CD4-positive, alpha-beta T cell (primary cell): ENCODE measurements around the gene CNR2. TPM values are rescaled to one million over a fixed set of nuclear protein-coding genes. Genes with fewer than 3 reads are reported as not detected.

Experiments
- ATAC-seq: fragments of 200-7000 bp; cut with Tn5 transposase; one replicate; pipeline ENCODE4 v1.10.0; 2022; ENCODE audit warnings: mild to moderate bottlenecking; ENCODE audit not compliant: poor library complexity
- CTCF ChIA-PET: fragments of 350-600 bp; sonication (Branson Sonifier 250); formaldehyde crosslinking; loops from one replicate; lab custom pipeline; 2021; ENCODE audit warnings: antibody characterized with exemption, inconsistent platforms; lab: Charles Lee
- POLR2A ChIA-PET: fragments of 350-600 bp; sonication (Branson Sonifier 250); formaldehyde crosslinking; loops from one replicate; lab custom pipeline; 2021; ENCODE audit warnings: antibody characterized with exemption, inconsistent platforms; lab: Charles Lee
- DNase-seq, 14 experiments: peaks; one replicate each; pipeline ENCODE4 v3.0.0-alpha.2; 2013 to 2020; ENCODE audit warnings: mixed read lengths in 2 of 14
- H3K27ac ChIP-seq, 2 donors: one replicate each; pipeline versions ENCODE4 v1.5.1 to v1.7.0; 2013; ENCODE audit warnings: low read length in 2 of 2, low read depth in 1 of 2, mild to moderate bottlenecking in 1 of 2
- H3K27me3 ChIP-seq, 2 experiments: 1 replicate in 1 of 2; 2 replicates in 1 of 2; pipeline versions ENCODE4 v1.6.1 to v1.7.0; 2013; ENCODE audit warnings: low read length in 2 of 2, control low read depth in 1 of 2, mild to moderate bottlenecking in 1 of 2, moderate library complexity in 1 of 2; ENCODE audit not compliant: insufficient read depth in 2 of 2, control insufficient read depth in 1 of 2
- H3K36me3 ChIP-seq: one replicate; pipeline ENCODE4 v1.6.1; 2013; ENCODE audit warnings: low read length, control low read depth; ENCODE audit not compliant: insufficient read depth
- H3K4me1 ChIP-seq: one replicate; pipeline ENCODE4 v1.6.1; 2013; ENCODE audit warnings: low read length, control low read depth; ENCODE audit not compliant: insufficient read depth
- H3K4me3 ChIP-seq: one replicate; pipeline ENCODE4 v1.5.1; 2013; ENCODE audit warnings: mild to moderate bottlenecking, low read length, moderate library complexity
- H3K9me3 ChIP-seq, 2 experiments: 1 replicate in 1 of 2; 2 replicates in 1 of 2; pipeline versions ENCODE4 v1.6.1 to v1.7.0; 2013; ENCODE audit warnings: low read length in 2 of 2, mild to moderate bottlenecking in 2 of 2, control low read depth in 1 of 2, moderate library complexity in 1 of 2; ENCODE audit not compliant: control insufficient read depth in 1 of 2, insufficient read depth in 1 of 2
- H3K27ac Mint-ChIP-seq: one replicate; pipeline ENCODE4 v1.8.0; 2020; ENCODE audit warnings: mixed read lengths
- H3K27me3 Mint-ChIP-seq: one replicate; pipeline ENCODE4 v1.8.0; 2021; ENCODE audit warnings: mixed read lengths
- H3K36me3 Mint-ChIP-seq: one replicate; pipeline ENCODE4 v1.8.0; 2021; ENCODE audit warnings: low read depth, mixed read lengths
- H3K4me1 Mint-ChIP-seq: one replicate; pipeline ENCODE4 v1.8.0; 2021; ENCODE audit warnings: low read depth, mixed read lengths
- H3K4me3 Mint-ChIP-seq: one replicate; pipeline ENCODE4 v1.8.0; 2020; ENCODE audit warnings: mild to moderate bottlenecking, mixed read lengths
- H3K9me3 Mint-ChIP-seq: one replicate; pipeline ENCODE4 v1.8.0; 2020; ENCODE audit warnings: mixed read lengths
- intact Hi-C, 2 experiments: fragments of 100-400 bp; cut with DNase I in 1 of 2; cut with micrococcal nuclease in 1 of 2; formaldehyde crosslinking; loops; one replicate each; pipeline versions ENCODE4 v1.15.1 to v1.9.0; 2023 to 2025; cut with DNase I, micrococcal nuclease
- total RNA-seq, 174 experiments: library from RNA in 2 of 174; stranded (reverse) in 2 of 174; gene quantifications; one replicate each; pipeline ENCODE4 v1.2.3 and lab custom pipeline; 2021 to 2026
- TF ChIP-seq, protein P1 (sequence below): fragments of 200-600 bp; IDR thresholded peaks from one replicate; pipeline ENCODE4 v1.8.0; 2022; ENCODE audit warnings: antibody characterized with exemption, mild to moderate bottlenecking

CNR2 gene
- total RNA-seq, 2 experiments from 2014 or later, result 0.05 TPM; not detected in 1

DNA sequence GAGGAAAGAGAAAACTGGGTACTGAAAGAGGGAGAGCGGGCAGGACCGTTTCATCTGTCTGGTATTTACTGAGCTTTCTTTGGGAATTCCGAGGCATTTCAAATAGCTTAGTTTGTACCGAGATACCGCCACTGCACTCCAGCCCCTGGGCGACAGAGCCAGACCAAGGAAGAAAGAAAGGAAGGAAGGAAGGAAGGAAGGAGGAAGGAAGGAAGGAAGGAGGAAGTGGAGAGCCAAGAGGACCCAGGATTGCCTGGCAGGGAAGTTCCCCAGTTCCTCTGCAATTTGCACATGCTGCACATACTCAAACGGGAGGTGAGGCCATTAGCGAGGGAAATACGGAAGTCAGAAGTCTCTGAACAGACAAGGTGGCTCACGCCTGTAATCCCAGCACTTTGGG is 44.1 kb downstream of the CNR2 start:
- ATAC-seq (no peak), DNase-seq (peak in 2 of 14 experiments; percentile 34 to 48)
- Histone ChIP-seq H3K4me1 (peaks cover 29% of the 10 kb centered on the region), H3K27me3 (no peaks in the 10 kb centered on the region), H3K27ac (no peak overlapping the region), H3K36me3 (peaks cover 8% of the 10 kb centered on the region), H3K4me3 (no peak overlapping the region), H3K9me3 (no peaks in the 10 kb centered on the region)
- Mint-ChIP-seq H3K27ac (peak overlapping the region; percentile 81), H3K4me1 (peaks cover 29% of the 10 kb centered on the region), H3K4me3 (peak overlapping the region; percentile 79), H3K27me3 (no peaks in the 10 kb centered on the region), H3K9me3 (no peaks in the 10 kb centered on the region), H3K36me3 (peaks cover 20% of the 10 kb centered on the region)
- CTCF ChIA-PET, result interaction anchor here (0.9 to 1.2 kb wide), 3 partner anchors 20 to 97 kb away, joined by 3 to 5 read pairs (median 4); no protein-coding TSS in a partner anchor
- POLR2A ChIA-PET, result interaction anchor here (0.6 to 1.1 kb wide), 3 partner anchors 15 to 78 kb away, joined by 3 to 8 read pairs (median 4); partner anchors contain the start of gene LYPLA2
- intact Hi-C loops, result loop anchor here (2.0 to 5.0 kb wide), 4 partner anchors 42 to 177 kb away; partner anchors contain the start of genes HMGCL (in 1 of the 2), PNRC2 (in 1 of the 2), RPL11 (in 1 of the 2) and SRSF10 (in 1 of the 2)
- TF ChIP-seq, protein P1, sequence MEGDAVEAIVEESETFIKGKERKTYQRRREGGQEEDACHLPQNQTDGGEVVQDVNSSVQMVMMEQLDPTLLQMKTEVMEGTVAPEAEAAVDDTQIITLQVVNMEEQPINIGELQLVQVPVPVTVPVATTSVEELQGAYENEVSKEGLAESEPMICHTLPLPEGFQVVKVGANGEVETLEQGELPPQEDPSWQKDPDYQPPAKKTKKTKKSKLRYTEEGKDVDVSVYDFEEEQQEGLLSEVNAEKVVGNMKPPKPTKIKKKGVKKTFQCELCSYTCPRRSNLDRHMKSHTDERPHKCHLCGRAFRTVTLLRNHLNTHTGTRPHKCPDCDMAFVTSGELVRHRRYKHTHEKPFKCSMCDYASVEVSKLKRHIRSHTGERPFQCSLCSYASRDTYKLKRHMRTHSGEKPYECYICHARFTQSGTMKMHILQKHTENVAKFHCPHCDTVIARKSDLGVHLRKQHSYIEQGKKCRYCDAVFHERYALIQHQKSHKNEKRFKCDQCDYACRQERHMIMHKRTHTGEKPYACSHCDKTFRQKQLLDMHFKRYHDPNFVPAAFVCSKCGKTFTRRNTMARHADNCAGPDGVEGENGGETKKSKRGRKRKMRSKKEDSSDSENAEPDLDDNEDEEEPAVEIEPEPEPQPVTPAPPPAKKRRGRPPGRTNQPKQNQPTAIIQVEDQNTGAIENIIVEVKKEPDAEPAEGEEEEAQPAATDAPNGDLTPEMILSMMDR, result no peak

DNA sequence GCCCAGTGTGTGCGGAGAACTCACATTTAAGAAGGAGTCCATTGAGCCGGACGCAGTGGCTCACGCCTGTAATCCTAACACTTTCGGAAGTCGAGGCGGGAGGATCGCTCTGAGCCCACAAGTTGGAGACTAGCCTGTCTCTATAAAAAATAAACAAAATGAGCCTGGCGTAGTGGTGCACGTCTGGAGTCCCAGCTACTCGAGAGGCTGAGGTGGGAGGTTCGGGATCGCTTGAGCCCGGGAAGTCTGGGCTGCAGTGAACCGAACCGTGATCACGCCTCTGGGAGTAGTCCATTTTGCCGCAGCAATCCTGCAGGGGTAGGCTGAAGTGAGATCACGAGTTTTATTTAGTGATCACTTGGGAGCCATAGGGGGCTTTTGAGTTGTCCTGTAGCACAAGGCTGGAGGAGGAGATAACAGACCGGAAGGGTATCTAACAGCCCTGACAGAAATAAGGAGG is 44.6 kb downstream of the CNR2 start:
- ChIA-PET POLR2A (interaction anchor here (0.6 to 1.1 kb wide), 3 partner anchors 14 to 78 kb away, joined by 3 to 8 read pairs (median 4); partner anchors contain the start of gene LYPLA2), CTCF (interaction anchor here (1.1 to 1.2 kb wide), 2 partner anchors 20 to 59 kb away, joined by 3 to 5 read pairs; no protein-coding TSS in a partner anchor)
- peak; percentile 11 for ATAC-seq
- Mint-ChIP-seq H3K4me3 (peak overlapping the region; percentile 79), H3K27me3 (no peaks in the 10 kb centered on the region), H3K27ac (peak overlapping the region; percentile 81), H3K9me3 (no peaks in the 10 kb centered on the region), H3K36me3 (peaks cover 20% of the 10 kb centered on the region), H3K4me1 (peaks cover 29% of the 10 kb centered on the region)
- TF ChIP-seq, protein P1, result peak; percentile 66
- Histone ChIP-seq H3K4me3 (peak overlapping the region; percentile 86), H3K27ac (no peak overlapping the region), H3K4me1 (peaks cover 29% of the 10 kb centered on the region), H3K9me3 (no peaks in the 10 kb centered on the region), H3K36me3 (peaks cover 8% of the 10 kb centered on the region), H3K27me3 (no peaks in the 10 kb centered on the region)
- intact Hi-C loops, result loop anchor here (1.0 to 5.0 kb wide), 8 partner anchors 30 to 176 kb away; partner anchors contain the start of genes HMGCL (in 1 of the 2), PNRC2 (in 1 of the 2), RPL11 (in 1 of the 2) and SRSF10 (in 1 of the 2)
- no peak for DNase-seq

DNA sequence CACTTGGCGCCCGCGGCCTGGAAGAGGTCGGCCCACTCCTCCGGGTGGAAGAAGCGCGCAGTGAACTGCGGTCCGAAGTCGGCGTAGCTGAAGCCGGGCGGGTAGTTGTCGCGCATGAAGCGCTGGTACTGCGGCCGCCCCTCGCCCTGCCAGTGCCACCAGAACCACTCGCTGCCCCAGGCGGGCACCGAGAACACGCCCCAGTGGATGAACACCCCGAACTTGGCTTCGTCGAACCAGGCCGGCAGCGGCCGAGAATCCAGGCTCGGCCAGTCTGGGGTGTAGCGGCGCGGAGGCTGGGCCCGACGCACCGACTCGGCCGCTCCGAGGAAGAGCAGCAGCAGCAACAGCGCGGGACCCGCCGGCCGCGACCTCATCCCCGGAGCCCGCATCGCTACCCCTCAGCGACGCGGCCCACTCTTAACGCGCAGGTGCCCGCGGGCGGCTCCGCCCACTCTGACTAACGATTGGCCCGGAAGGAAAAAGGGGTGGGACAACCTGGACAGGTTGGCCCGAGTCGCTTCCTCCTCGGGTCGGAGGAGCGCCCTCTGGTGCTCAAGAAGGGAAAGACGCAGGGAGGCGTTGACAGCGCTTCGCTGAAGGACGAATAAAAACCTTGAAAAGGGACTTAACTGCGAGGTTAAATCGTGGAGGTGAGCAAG is 45.1 kb downstream of the CNR2 start, which contains the start of gene FUCA1:
Gene FUCA1, minus strand, starts transcription at position 396 of the 662 bp plus-strand sequence. Its CDS starts 4 bp downstream, at position 392.
- DNase-seq (peak; percentile 90 to 99 (median 95)), ATAC-seq (peak; percentile 99)
- H3K36me3 Mint-ChIP-seq, result peaks cover 22% of the 10 kb centered on the region
- H3K9me3 Mint-ChIP-seq, result no peaks in the 10 kb centered on the region
- Histone ChIP-seq H3K27me3 (no peaks in the 10 kb centered on the region), H3K36me3 (peaks cover 9% of the 10 kb centered on the region), H3K4me3 (peak within 1 kb of the TSS; percentile 86), H3K4me1 (peaks cover 29% of the 10 kb centered on the region), H3K9me3 (no peaks in the 10 kb centered on the region), H3K27ac (peak within 1 kb of the TSS; percentile 29 to 41)
- CTCF ChIA-PET, result interaction anchor here (0.6 to 1.4 kb wide), 4 partner anchors 40 to 70 kb away, joined by 3 to 11 read pairs (median 4); no protein-coding TSS in a partner anchor
- intact Hi-C loops, result loop anchor here (1.0 to 5.0 kb wide), 8 partner anchors 30 to 176 kb away; partner anchors contain the start of genes HMGCL (in 1 of the 2), PNRC2 (in 1 of the 2), RPL11 (in 1 of the 2) and SRSF10 (in 1 of the 2)
- H3K27ac Mint-ChIP-seq, result peak within 1 kb of the TSS; percentile 81
- peaks cover 29% of the 10 kb centered on the region for H3K4me1 Mint-ChIP-seq
- H3K27me3 Mint-ChIP-seq, result no peaks in the 10 kb centered on the region
- TF ChIP-seq, protein P1, result peak; percentile 96
- POLR2A ChIA-PET, result interaction anchor here (1.1 to 1.2 kb wide), 2 partner anchors 57 to 66 kb away, joined by 4 to 8 read pairs; no protein-coding TSS in a partner anchor
- peak within 1 kb of the TSS; percentile 87 for H3K4me3 Mint-ChIP-seq
